ENCODE data around the gene NFS1.
"Not testable (repeated sequence)": the region's sequence is repeated elsewhere in the genome, so short reads cannot be mapped to it uniquely, and the experiment has no call there.

Gene NFS1

DNA sequence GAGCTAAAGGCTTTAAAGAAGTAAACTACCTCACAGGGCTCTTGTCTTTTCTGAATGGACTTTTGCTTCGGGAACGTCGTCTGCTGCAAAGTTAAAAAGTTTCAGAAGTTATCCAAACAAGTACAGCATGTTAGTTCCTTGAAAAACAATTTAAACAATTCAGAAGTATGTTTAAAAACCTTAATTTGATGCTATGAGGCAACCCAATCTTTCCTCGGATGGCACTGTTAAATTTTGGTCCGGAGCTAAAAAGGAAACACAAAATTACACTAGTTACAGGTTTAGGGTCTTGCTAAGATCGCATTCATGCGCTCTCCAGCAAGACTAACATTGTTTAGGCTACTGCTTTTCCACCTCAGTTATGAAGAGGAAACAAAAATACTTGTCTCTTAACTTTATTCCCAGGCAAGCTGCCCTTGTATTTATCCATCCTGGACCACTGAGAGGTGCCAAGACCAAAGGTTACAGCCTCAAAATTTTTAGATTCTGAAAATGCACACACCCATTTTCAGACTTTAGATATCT, 30.2 kb upstream of the NFS1 start:
- DNase-seq = no peak

DNA sequence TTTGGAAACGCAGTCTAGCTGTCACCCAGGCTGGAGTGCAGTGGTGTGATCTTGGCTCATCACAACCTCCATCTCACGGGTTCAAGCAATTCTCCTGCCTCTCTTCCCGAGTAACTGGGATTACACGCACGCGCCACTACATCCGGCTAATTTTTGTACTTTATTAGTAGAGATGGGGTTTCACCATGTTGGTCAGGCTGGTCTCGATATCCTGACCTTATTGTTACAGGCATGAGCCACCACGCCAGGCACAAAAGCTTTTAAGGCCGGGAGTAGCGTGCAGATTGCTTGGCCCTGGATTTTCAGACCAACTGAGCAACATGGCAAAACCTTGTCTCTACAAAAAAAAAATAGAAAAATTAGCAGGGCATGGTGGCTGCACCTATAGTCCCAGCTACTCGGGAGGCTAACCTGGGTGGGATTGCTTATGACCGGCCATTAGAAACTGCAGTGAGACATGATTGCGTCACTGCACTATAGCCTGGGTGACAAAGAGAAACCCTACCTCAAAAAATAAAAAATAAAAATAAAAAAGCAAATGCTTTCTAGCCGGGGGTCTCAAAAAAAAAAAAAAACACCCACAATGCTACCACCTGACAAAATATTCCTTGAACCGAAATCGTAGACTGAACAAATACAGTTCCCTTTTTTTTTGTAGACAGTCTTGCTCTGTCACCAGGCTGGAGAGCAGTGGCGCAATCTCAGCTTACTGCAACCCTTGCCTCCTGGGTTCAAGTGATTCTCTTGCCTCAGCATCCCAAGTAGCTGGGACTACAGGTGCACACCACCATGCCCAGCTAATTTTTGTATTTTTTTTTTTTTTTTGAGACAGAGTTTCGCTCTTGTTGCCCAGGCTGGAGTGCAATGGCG, 27.9 kb upstream of the NFS1 start:
- DNase-seq = no peak

GRCh38 chr20:35724321-35725230, 25.4 kb upstream of the NFS1 start:
- DNase-seq = no peak

GRCh38 chr20:35723652-35724320, 24.6 kb upstream of the NFS1 start:
- not testable (repeated sequence) for DNase-seq

GRCh38 chr20:35723275-35723639, 24.1 kb upstream of the NFS1 start:
- not testable (repeated sequence) for DNase-seq

DNA sequence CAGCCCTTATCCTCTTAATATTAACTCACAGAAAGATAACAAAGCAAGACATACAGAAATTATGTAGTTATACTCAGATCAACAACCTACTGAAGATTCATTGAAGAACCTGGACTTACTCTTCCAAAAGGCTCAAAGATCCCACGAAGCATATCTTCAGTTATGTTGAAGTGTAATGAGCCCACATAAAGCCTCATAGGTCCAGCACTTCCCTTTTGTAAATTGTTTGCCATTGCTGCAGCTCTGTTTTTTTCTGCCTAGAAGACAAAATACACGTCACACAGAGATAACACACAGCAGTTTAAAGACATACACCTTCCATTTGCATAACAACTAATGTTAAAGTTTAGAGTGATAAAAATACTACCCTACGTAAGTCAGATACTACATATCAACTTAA, 22.5 kb upstream of the NFS1 start:
- DNase-seq = no peak

- DNase-seq = no peak
Measured at GRCh38 chr20:35721219-35721618, 22.1 kb upstream of the NFS1 start.

DNA sequence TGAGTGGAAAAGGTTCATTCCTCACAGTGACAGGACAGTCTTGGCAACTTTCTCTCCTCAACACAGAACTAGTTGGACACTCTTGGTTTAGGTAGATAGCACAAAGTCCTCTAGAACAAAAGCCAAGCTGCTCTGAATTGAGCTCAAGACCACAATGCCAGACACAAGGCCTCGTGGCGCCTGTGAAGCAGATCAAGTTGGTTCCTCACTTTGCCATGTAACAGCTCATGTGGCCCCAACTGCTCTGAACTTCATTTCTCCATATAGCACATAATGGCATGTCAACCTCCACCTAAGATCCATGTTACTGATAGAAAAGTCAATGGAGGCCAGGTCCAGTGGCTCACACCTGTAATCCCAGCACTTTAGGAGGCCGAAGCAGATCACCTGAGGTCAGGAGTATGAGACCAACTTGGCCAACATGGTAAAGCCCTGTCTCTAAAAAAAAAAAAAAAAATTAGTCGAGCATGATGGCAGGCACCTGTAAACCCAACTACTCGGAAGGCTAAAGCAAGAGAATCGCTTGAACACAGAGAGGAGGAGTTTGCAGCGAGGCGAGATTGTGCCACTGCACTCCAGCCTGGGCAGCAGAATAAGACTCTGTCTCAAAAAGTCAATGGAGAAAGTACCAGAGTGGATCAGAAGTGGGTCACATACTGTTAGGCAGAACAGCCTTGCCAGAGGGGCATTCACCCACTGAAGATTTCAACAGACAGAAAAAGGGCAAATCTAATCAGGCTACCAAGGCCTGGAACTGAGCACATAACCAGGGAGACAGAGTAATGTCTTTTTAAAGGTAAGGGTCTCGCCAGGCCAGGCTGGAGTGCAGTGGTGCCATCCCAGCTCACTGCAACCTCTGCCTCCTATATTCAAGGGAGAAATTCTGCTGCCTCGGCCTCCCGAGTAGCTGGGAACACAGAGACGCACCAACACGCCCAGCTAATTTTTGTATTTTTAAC, 21.3 kb upstream of the NFS1 start:
- no peak for DNase-seq

- DNase-seq = no peak
Measured at GRCh38 chr20:35719717-35720116, 20.6 kb upstream of the NFS1 start.

- DNase-seq = no peak
Measured at GRCh38 chr20:35718972-35719635, 20.0 kb upstream of the NFS1 start.

GRCh38 chr20:35718321-35718720, 19.2 kb upstream of the NFS1 start:
- DNase-seq = not testable (repeated sequence)

- DNase-seq = no peak
Measured at GRCh38 chr20:35716330-35716729, 17.2 kb upstream of the NFS1 start.

DNA sequence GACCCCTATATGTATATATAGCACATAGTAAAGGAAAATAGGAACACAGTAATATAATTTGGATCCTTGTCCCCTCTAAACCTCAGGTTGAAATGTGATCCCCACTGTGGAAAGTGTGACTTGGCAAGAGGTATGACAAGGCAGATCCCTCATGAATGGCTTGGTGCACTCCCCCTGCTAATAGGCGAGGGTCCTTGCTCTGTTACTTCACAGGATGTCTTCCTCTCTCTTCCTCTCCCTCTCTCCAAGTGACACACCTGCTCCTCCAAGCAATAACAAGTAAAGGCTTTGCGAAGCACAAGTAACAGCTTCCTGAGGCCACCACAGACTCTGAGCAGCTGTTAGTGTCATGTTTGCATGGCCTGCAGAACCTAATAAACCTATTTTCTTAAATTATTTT, 16.5 kb upstream of the NFS1 start:
- no peak for DNase-seq

- DNase-seq = no peak
Measured at GRCh38 chr20:35714127-35714526, 15.0 kb upstream of the NFS1 start.

GRCh38 chr20:35713120-35713519, 14.0 kb upstream of the NFS1 start:
- not testable (repeated sequence) for DNase-seq

DNA sequence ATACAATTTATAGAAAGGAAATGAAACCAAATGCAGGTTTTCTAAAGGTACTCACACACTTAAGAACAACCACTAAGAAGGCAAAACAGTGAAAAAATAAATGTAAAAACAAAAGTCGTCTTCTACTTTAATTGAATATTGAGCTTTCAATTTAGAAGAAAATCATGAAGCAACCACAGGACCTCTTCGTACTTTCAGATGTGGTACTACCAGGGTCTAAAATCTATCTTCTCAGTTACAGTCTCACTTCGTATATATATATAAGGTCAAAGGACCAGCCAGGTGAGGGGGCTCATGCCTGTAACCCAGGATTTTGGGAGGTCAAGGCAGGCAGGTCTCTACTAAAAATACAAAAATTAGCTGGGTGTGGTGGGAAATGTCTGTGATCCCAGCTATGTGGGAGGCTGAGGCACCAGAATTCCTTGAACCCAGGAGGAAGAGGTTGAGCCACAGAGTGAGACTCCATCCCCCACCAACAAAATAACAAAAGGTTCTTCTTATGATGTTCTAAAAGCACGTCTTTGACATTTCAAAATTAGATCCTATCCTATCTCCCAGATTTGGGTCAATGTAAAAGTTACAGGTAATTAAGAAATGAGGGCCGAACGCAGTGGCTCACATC, 12.5 kb upstream of the NFS1 start:
- no peak for DNase-seq

DNA sequence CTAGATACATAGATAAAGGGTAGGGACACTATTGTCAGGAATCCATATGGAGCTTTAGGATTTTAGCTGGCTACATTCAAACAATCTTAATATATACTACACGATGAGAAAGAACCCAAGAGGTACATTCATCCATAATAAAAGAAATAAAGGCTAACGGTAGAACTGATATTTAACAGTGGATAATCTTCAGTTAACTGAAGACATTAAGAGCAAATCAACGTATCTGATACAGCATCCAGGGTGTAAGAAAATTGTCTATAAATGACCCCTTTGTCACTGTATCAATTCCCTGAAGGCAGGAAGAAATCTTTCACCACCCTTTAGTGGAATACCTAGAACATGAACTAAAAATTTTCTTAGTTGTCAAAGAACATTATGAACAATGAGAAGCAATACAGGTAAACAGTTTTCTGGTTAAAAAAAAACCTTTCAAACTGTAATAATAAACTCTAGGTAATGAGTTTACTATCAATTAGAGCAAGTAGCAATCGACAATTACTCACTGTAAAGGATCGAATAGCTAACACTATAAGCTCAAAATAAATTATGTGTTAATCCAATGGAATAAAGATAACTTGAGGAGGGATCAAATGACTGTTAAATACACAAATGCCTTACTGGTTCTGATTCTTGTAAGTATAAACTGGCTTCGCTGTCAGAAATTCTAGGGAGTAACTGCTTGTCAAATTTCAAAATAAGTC, 11.9 kb upstream of the NFS1 start:
- DNase-seq = no peak

DNA sequence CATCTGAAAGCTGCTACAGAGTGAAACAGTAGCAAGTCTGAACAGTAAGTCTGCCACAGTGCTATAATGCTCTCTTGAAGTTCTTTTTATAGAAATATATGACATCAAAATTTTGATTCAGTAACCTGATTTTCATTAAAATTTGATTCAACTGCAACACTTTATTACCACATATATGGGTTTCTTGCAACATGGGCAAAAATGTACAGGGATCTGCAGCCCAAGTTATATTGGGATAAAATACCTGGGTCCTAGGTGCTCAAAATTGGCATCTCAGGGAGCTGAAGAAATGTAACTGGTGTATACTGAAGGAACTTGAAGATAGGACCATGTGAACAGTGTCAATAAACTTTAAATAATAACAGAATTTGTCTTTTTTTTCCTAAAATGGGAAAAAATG, 10.9 kb upstream of the NFS1 start:
- DNase-seq = no peak

DNA sequence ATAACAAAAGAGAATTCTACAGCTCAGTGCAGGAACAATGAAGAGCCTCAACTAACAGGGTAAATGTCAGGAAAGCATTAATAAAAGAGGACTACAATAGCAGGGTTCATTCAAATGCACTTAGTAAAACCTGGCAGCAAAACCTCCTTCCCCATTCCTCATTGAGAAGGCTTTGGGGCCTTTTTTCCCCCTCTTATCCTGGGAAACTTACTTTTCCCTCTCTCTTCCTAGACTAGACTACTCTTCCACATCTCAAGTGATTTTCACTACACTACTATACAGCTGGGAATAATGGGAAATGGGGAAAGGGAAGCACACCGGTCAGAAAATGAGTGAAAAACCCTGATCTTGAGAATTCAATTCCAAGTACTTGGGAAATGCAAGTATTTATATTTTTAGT, 10.1 kb upstream of the NFS1 start:
- DNase-seq = no peak

DNA sequence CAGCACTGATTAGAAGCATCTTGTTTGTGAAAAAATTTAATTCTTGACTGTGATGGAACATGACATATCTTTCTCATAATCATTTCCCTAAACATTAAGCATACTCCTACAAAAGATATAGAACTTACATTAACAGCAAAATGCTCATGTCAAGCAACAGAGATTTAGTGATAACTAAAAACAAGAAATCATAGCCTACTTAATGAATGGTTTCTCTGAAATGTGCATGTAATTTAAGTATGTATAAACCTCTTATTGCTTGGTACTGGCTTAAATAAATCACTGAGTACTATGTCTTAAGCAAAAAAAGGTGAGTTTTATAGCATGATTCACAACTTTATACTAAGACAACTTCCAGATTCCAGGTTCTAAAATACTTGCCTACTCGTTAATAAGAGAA, 9.3 kb upstream of the NFS1 start:
- no peak for DNase-seq

All from stimulated activated CD4-positive, alpha-beta T cell treated with anti-CD3 and anti-CD28 coated beads, Interleukin-4, amount 100 ng/mL, for 24 hours (primary cell).